ENCODE measurements around the gene MAPRE2.

The MAPRE2 gene

DNA sequence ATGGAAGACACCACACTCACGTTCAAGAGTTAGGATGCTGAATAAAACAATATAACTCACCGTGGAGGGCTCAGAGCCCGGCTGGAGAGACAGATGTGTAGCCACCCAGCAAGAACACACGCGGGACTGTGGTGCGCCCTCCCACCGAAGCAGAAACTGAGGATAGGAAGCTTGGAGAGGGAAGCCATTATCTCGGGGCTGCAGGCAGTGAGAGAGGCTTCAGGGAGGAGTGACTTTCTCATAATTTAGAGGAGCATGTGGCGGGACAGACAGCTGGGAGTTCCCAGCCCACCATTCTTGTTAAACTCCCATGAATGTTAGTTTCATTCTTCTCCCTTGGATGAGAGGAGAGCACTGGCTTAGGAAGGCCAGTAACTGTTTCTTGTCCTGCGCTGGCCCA is 96.4 kb downstream of the MAPRE2 start:
- no peak for DNase-seq (ENCODE audit: low read depth)
- H3K4me3 ChIP-seq (ENCODE audit: low read length): no peak overlapping the region
- TF ChIP-seq CTCF (conservative IDR thresholded peaks at IDR 0.05; ENCODE audit: low read depth, low read length): no peak

DNA sequence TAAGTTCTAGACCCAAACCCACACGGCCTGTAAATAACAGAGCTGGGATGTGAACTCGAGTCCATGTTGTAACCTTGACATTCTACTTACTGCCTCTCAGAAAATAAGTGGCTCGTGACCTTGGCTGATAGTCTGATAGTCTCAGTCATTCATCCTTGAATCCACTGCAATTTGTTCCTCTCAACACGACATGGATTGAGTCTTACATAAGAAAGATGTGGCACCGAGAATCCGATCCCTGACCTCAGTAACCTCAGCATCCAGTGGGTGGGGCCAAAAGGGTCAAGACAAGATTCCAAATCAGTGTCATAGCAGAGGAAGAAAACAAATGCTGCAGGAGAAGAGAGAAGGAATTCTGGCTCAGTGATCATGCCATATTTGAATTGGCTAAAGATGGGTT is 97.6 kb downstream of the MAPRE2 start:
- no peak for DNase-seq (ENCODE audit: low read depth)
- H3K4me3 ChIP-seq (ENCODE audit: low read length): no peak overlapping the region
- TF ChIP-seq CTCF (conservative IDR thresholded peaks at IDR 0.05; ENCODE audit: low read depth, low read length): no peak

- DNase-seq (ENCODE audit: low read depth): no peak
- no peak overlapping the region for H3K4me3 ChIP-seq (ENCODE audit: low read length)
- TF ChIP-seq CTCF (conservative IDR thresholded peaks at IDR 0.05; ENCODE audit: low read depth, low read length): no peak
Observed at GRCh38 chr18:35139517-35139916, 98.3 kb downstream of the MAPRE2 start.

- no peak for TF ChIP-seq CTCF (conservative IDR thresholded peaks at IDR 0.05; ENCODE audit: low read depth, low read length)
- no peak for DNase-seq (ENCODE audit: low read depth)
- H3K4me3 ChIP-seq (ENCODE audit: low read length): no peak overlapping the region
Observed at GRCh38 chr18:35141077-35141476, 99.9 kb downstream of the MAPRE2 start.

DNA sequence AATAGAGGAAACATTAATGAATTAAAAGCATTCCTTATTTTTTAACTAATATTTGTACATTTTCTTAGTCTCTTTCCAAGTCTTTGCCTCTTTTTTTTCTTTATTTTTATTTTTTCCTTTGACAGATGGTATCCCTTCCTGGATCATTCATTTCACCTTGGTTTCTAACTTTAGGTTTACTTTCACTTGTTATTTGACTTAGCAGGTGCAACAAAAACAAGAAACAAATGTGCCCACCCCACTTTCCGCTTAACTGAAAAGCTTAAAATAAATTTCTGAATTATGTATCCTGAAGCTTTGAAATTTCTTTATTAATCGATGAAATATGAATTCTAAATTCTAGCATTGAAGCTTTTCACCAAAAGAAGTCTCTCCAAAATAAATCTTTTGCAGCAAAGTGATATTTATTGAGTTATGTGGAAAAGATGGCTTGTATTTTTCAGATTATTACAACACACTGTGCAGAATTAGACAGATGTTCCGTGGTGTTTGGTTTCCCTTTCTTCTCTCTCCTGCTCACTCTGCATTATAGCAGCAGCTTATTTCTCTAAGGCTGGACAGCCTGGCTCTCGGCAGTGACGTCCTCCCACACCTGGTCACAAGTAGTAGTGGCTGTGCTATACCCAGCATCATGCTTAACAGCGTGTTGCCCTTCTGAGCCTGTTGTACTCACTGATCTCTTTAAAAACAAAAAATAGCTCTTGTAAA is 100.5 kb downstream of the MAPRE2 start:
- no peak for TF ChIP-seq CTCF (conservative IDR thresholded peaks at IDR 0.05; ENCODE audit: low read depth, low read length)
- DNase-seq (ENCODE audit: low read depth): no peak
- no peak overlapping the region for H3K4me3 ChIP-seq (ENCODE audit: low read length)

DNA sequence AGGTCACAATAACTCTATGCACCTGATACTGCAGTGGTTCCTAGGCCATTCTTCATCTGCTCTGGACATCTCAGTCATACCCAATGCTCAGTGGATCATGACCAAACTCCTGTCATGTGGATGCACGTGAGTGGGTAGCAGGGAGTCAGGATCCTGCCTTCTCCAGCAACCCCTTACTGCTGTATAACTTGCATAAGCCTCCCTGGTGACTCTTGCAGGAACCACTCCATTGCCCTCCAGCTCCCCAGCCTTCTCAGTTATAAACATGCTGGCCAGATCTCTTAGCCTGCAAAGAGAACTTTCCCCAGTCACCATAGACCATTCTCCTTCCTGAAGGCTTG is 101.0 kb downstream of the MAPRE2 start:
- no peak for TF ChIP-seq CTCF (conservative IDR thresholded peaks at IDR 0.05; ENCODE audit: low read depth, low read length)
- no peak for DNase-seq (ENCODE audit: low read depth)
- H3K4me3 ChIP-seq (ENCODE audit: low read length): no peak overlapping the region

All from retinal pigment epithelial cell (primary cell).